WTC11 (cell line): ENCODE measurements around the gene DOCK1. TPM values are rescaled to one million over a fixed set of nuclear protein-coding genes. Genes with fewer than 3 reads are reported as not detected.
"Not testable (repeated sequence)": the region's sequence is repeated elsewhere in the genome, so short reads cannot be mapped to it uniquely, and the experiment has no call there.

ENCODE experiments used
- ATAC-seq: fragments of 200-7000 bp; cut with Tn5 transposase; 2 replicates; pipeline ENCODE4 v1.10.0; 2021; ENCODE audit warnings: mild to moderate bottlenecking, moderate library complexity
- CTCF ChIA-PET: fragments of 300-600 bp; sonication (Branson Sonifier 250); formaldehyde crosslinking; loops from one replicate; lab custom pipeline; 2021; ENCODE audit warnings: antibody characterized with exemption; lab: Charles Lee
- POLR2A ChIA-PET: fragments of 350-600 bp; sonication (Branson Sonifier 250); formaldehyde crosslinking; loops from one replicate; lab custom pipeline; 2021; ENCODE audit warnings: antibody characterized with exemption; lab: Charles Lee
- DNase-seq: peaks from one replicate; pipeline ENCODE4 v3.0.0; 2021; ENCODE audit warnings: low spot score
- H3K27ac Mint-ChIP-seq: 2 replicates; pipeline ENCODE4 v1.8.0; 2021; ENCODE audit warnings: mixed read lengths
- H3K27me3 Mint-ChIP-seq: 2 replicates; pipeline ENCODE4 v1.8.0; 2021; ENCODE audit warnings: low read depth, mild to moderate bottlenecking, moderate library complexity, mixed read lengths
- H3K36me3 Mint-ChIP-seq: 2 replicates; pipeline ENCODE4 v1.8.0; 2021; ENCODE audit warnings: mixed read lengths
- H3K4me1 Mint-ChIP-seq: 2 replicates; pipeline ENCODE4 v1.8.0; 2022; ENCODE audit warnings: mixed read lengths
- H3K4me3 Mint-ChIP-seq: 2 replicates; pipeline ENCODE4 v1.8.0; 2021; ENCODE audit warnings: mild to moderate bottlenecking, moderate library complexity, mixed read lengths
- H3K9me3 Mint-ChIP-seq: 2 replicates; pipeline ENCODE4 v1.8.0; 2021; ENCODE audit warnings: mixed read lengths
- ATF1 ChIP-seq: sonication (generic); formaldehyde crosslinking; IDR thresholded peaks from 2 replicates; pipeline ENCODE4 v1.8.1; 2023; ENCODE audit warnings: mild to moderate bottlenecking, moderate library complexity, missing genetic modification reagents
- ATF6 ChIP-seq: sonication (generic); formaldehyde crosslinking; IDR thresholded peaks from 2 replicates; pipeline ENCODE4 v1.8.1; 2023; ENCODE audit warnings: mild to moderate bottlenecking, missing genetic modification reagents
- CDX4 ChIP-seq: fragments of 250-450 bp; sonication (Bioruptor Pico); IDR thresholded peaks from 2 replicates; pipeline ENCODE4 v1.9.0; 2021; ENCODE audit warnings: moderate library complexity, mild to moderate bottlenecking, inconsistent platforms, borderline replicate concordance
- CTCF ChIP-seq: fragments of 200-600 bp; IDR thresholded peaks from 2 replicates; pipeline ENCODE4 v1.8.0; 2022; ENCODE audit warnings: antibody characterized with exemption
- GRHL2 ChIP-seq: fragments of 250-450 bp; sonication (Bioruptor Pico); IDR thresholded peaks from 2 replicates; pipeline ENCODE4 v1.8.0; 2022; ENCODE audit warnings: mild to moderate bottlenecking, moderate library complexity; ENCODE audit not compliant: insufficient replicate concordance, severe bottlenecking
- HMGA2 ChIP-seq: fragments of 250-450 bp; sonication (Bioruptor Pico); IDR thresholded peaks from 2 replicates; pipeline ENCODE4 v1.4.0; 2021; ENCODE audit warnings: mild to moderate bottlenecking, moderate library complexity
- JAZF1 ChIP-seq: fragments of 250-450 bp; sonication (Bioruptor Pico); IDR thresholded peaks from 2 replicates; pipeline ENCODE4 v1.9.0; 2021; ENCODE audit warnings: moderate library complexity, mild to moderate bottlenecking, inconsistent platforms
- MYBL2 ChIP-seq: sonication (generic); formaldehyde crosslinking; IDR thresholded peaks from 2 replicates; pipeline ENCODE4 v1.8.1; 2023; ENCODE audit warnings: mild to moderate bottlenecking, moderate library complexity, missing genetic modification reagents
- NFATC4 ChIP-seq: fragments of 250-450 bp; sonication (Bioruptor Pico); IDR thresholded peaks from 2 replicates; pipeline ENCODE4 v1.9.0; 2021; ENCODE audit warnings: mild to moderate bottlenecking
- NFE2L1 ChIP-seq: sonication (generic); formaldehyde crosslinking; IDR thresholded peaks from 2 replicates; pipeline ENCODE4 v1.8.1; 2023; ENCODE audit warnings: missing genetic modification reagents
- PRRX2 ChIP-seq: fragments of 250-450 bp; sonication (Bioruptor Pico); IDR thresholded peaks from 2 replicates; pipeline ENCODE4 v1.8.0; 2021; ENCODE audit warnings: mild to moderate bottlenecking
- SMAD3 ChIP-seq: sonication (generic); formaldehyde crosslinking; IDR thresholded peaks from 2 replicates; pipeline ENCODE4 v1.8.0; 2022; ENCODE audit warnings: missing genetic modification reagents, mild to moderate bottlenecking, borderline replicate concordance
- ZNF425 ChIP-seq: fragments of 250-450 bp; sonication (Bioruptor Pico); conservative IDR thresholded peaks from 2 replicates; pipeline ENCODE4 v1.9.0; 2021; ENCODE audit warnings: mild to moderate bottlenecking
- ZSCAN18 ChIP-seq: fragments of 250-450 bp; sonication (Bioruptor Pico); IDR thresholded peaks from 2 replicates; pipeline ENCODE4 v2.1.2; 2022; ENCODE audit warnings: mild to moderate bottlenecking, moderate library complexity
- total RNA-seq: library from RNA; stranded (reverse); gene quantifications from 3 replicates; pipeline ENCODE4 v1.2.3, GENCODE V29; 2021

Gene DOCK1
- total RNA-seq, 1 experiment from 2014 or later: 52.1 TPM

- TF ChIP-seq PRRX2 (CRISPR knock-in tag) (no peak), CDX4 (no peak), ZNF425 (CRISPR knock-in tag) (no peak), GRHL2 (CRISPR knock-in tag) (no peak), MYBL2 (CRISPR knock-in tag) (no peak), ATF1 (CRISPR knock-in tag) (no peak), ATF6 (CRISPR knock-in tag) (no peak), SMAD3 (CRISPR knock-in tag) (no peak)
Measured at GRCh38 chr10:126937026-126937425, 31.8 kb downstream of the DOCK1 start (continued).

GRCh38 chr10:126938121-126938520, 32.9 kb downstream of the DOCK1 start:
- DNase-seq, POLR2A ChIA-PET: not testable (repeated sequence)

GRCh38 chr10:126939706-126940105, 34.5 kb downstream of the DOCK1 start:
- peak overlapping the region; percentile 68 for H3K27ac Mint-ChIP-seq
- ChIA-PET POLR2A (no interaction called here), CTCF (no interaction called here)

More at GRCh38 chr10:126938121-126938520, 32.9 kb downstream of the DOCK1 start:
- Mint-ChIP-seq H3K4me1 (peaks cover 33% of the 10 kb centered on the region), H3K9me3 (peaks cover 11% of the 10 kb centered on the region), H3K36me3 (peaks cover 16% of the 10 kb centered on the region)
- H3K27ac Mint-ChIP-seq, CTCF ChIA-PET, H3K27me3 Mint-ChIP-seq, H3K4me3 Mint-ChIP-seq, ATAC-seq: not testable (repeated sequence)

GRCh38 chr10:126940670-126941310, 35.6 kb downstream of the DOCK1 start:
- Mint-ChIP-seq H3K36me3 (peaks cover 29% of the 10 kb centered on the region), H3K27ac (no peak overlapping the region), H3K4me3 (no peak overlapping the region), H3K4me1 (peaks cover 19% of the 10 kb centered on the region), H3K27me3 (no peaks in the 10 kb centered on the region), H3K9me3 (peaks cover 11% of the 10 kb centered on the region)
- ATAC-seq: no peak
- no peak for TF ChIP-seq JAZF1
- no peak for TF ChIP-seq NFATC4
- TF ChIP-seq HMGA2 (CRISPR knock-in tag): no peak
- TF ChIP-seq NFE2L1: no peak
- no peak for TF ChIP-seq ZSCAN18 (CRISPR knock-in tag)
- CTCF ChIA-PET: no interaction called here
- DNase-seq: no peak
- POLR2A ChIA-PET: no interaction called here

More at GRCh38 chr10:126939706-126940105, 34.5 kb downstream of the DOCK1 start:
- Mint-ChIP-seq H3K4me3 (no peak overlapping the region), H3K9me3 (peaks cover 11% of the 10 kb centered on the region), H3K27me3 (no peaks in the 10 kb centered on the region; the same call in 1 of the 2 replicates), H3K36me3 (peaks cover 21% of the 10 kb centered on the region), H3K4me1 (peaks cover 29% of the 10 kb centered on the region)
- peak; percentile 46; the same call in 1 of the 2 replicates for ATAC-seq
- DNase-seq: no peak
- TF ChIP-seq CTCF: no peak
